Measurements from ENCODE around the gene CDK5.

CDK5 gene

DNA sequence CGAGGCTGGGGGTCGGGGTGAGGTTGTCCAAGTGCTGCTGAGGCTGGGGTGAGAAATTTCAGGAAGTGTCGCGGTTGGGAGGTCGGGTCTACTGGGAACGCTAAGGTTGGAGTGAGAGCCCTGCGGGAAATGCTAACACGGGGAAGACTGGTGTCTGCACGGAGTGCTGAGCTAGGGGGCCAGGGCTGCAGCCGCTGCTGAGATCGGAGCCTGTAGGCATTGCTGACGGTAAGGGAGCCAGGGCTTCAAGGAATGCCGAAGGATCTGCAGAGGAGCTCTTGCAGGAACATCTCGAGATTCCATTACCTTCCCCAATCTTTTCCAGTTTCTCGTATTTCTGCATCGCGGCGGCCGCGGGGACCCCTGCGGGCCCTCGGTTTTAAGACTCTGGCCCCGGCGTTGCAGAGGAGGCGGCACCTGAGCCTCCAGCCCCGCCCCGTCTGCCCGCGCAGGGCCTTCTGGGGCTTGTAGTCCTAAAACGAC is at the start of gene CDK5:
Gene CDK5 (minus strand): TSS at position 392 of the 483 bp plus-strand sequence. CDS start 49 bp downstream, at position 343.
- DNase-seq: no peak

GRCh38 chr7:151104411-151105235 is 46.9 kb upstream of the CDK5 start:
- DNase-seq: no peak

DNA sequence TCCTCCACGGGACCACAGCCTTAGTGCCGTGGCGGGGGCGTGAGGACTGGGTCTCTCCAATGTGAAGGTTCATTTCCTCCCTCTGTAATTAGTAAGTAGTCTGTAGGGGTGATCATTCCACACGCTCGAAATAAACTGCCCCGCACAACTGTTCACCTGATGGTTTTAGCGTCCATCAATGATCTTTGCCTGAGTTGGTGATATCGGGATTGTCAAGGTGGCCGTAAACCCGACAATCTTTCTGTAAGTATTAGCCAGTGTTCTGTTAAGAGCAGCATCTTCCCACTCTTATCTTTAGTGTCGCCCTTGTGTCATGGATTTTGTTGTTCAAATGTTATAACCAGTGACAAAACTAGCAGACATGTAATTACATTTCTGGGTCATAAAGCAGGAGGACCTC is 46.3 kb upstream of the CDK5 start:
- no peak for DNase-seq

- DNase-seq: no peak
Observed at GRCh38 chr7:151102991-151103390, 45.3 kb upstream of the CDK5 start.

GRCh38 chr7:151101621-151102396 is 44.1 kb upstream of the CDK5 start:
- no peak for DNase-seq

GRCh38 chr7:151100921-151101320 is 43.2 kb upstream of the CDK5 start:
- no peak for DNase-seq

GRCh38 chr7:151099486-151100211 is 42.0 kb upstream of the CDK5 start:
- no peak for DNase-seq

DNA sequence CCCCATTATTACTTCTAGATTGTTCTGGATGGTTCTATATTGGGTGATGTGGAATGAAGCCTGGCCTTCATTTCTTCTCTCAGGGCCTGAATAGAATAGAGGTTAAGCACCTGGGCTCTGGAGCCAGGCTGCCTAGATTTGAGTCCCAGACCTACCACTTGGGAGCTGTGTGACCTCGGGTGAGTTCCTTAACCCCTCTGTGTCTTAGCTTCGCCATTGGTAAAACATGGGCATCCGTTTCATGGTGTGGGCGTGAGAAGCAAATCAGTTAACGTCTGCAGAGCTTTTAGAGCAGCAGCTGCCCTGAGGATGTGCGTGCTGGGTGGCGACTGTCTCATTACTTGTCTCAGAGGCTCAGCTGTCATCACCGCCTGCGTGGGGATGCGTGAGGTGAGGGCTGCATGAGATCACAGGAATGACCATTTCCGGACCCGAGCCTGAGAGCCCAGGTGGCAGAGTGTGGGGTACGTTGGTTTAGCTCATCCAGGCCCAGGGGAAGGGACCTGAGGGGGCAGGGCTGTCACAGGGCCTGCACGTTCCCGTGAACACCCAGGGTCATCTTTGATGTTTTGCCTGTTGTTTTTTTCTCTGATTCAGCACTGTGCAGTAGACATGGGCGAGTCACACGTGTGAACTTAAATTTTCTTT is 38.3 kb upstream of the CDK5 start:
- no peak for DNase-seq

GRCh38 chr7:151095123-151095797 is 37.6 kb upstream of the CDK5 start:
- DNase-seq: no peak

- no peak for DNase-seq
Observed at GRCh38 chr7:151094675-151095074, 37.0 kb upstream of the CDK5 start.

DNA sequence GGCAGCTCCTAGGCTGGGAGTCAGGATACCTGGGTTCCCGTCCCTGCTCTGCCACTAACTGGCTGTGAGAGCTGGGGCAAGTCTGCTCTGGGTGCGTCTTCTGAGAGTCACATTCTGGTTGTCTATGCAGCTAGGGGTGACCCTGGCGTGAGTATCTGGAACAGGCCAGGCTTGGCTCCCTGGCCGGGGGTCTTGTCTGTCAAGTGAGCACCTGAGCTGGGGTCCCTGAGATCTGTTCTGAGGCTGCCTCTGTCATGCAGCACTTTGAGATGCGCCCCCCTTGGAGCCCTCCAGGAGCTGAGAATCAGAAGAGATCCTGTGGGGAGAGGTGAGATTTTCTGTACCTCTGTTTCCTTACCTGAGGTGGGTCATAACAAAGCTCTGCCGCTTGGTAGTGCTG is 36.1 kb upstream of the CDK5 start:
- no peak for DNase-seq

DNA sequence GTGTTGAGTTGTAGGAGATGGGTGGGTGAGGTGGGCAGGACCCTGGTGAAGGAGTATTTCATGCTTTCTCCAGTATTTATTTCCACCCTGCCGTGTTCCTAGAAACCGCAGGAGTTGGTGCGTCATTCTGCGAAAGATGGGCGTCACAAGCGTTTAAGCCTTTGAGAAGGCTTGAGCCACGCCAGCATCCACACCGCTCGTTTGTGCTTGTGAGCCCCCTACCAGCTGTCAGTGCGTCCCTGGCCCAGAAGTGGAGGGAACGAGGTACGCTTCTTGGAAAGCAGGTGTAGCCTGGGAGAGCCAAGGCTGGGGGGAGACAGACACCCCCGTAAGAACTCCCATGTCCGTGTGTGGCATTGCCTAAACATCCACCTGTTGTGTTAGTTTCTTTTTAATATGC is 34.3 kb upstream of the CDK5 start:
- DNase-seq: no peak

DNA sequence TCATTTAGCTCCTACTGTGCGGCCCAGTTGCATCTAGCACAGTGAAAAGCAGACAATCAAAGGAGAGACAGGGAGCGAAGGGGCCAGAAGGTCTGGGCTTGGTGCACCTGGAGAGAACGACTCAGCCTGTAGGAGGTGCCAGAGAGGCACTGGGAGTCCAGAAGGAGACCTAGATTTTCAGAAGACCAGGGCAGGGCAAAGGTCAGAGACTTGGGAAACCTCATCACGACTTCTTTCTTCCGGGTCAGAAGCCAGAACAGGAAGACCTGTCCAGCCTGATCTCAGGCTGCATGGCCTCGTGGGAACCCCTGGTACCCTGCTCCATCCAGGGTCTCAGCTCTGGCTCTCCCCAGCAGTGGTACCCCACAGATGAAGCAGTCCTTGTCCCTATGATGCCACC is 33.7 kb upstream of the CDK5 start:
- no peak for DNase-seq

- DNase-seq: no peak
Observed at GRCh38 chr7:151091003-151091402, 33.3 kb upstream of the CDK5 start.

GRCh38 chr7:151089893-151090730 is 32.4 kb upstream of the CDK5 start:
- DNase-seq: no peak

- no peak for DNase-seq
Observed at GRCh38 chr7:151088856-151089699, 31.4 kb upstream of the CDK5 start.

GRCh38 chr7:151088019-151088855 is 30.5 kb upstream of the CDK5 start:
- DNase-seq: no peak

DNA sequence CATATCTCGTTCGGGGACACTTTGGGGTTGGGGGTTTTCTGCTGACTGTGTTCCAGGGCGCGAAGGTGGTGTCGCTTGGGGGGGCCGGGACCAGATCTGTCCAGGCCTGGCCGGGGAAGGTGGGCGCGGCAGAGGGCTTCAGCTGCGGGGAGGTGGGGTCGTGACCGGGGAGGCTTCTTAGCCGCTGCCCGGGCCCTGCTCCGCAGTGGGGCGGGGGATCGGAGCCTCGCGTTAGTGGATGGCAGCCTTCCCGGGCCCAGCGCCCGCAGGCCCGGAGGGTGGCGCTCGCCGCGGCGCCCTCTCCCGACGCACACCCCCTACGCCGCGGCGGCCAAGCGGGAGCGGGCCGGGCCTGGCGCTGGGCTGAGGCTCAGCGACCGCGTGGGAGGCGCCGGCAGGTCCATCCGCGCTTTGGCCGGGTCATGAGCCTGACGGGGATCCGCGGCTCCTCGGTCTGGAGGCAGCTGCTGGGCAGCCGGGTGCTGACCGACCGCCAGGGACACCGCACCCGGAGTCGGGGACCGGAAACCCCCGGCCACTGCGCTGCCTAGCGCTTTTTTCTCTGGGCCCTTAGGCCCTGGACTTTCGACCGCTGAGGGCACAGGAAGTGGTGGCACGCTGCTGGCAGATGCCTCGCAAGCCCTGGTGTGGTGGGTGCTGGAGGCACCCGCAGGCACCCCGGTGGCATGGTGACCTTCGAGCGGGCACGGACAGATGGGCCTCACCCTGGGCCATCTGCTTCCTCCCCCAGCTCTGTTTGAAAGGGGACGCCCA is 29.7 kb upstream of the CDK5 start:
- no peak for DNase-seq
